Keratinocyte (primary cell): ENCODE results near the gene VEGFA. TPM values are rescaled to one million over a fixed set of nuclear protein-coding genes. Genes with fewer than 3 reads are reported as not detected.

ENCODE experiments used
- DNase-seq: peaks from one replicate; pipeline ENCODE4 v3.0.0-alpha.2; 2011; ENCODE audit warnings: low read depth, missing footprints, low spot score
- FAIRE-seq: peaks from 2 replicates; lab custom pipeline; 2011; peaks lifted over from hg19 to GRCh38; lab: Jason Lieb, UNC
- H2AFZ ChIP-seq: 2 replicates; pipeline ENCODE4 v1.6.0; 2012; ENCODE audit warnings: low read length, control low read depth, inconsistent platforms; ENCODE audit not compliant: control insufficient read depth
- H3K27ac ChIP-seq: 2 replicates; pipeline ENCODE4 v1.5.1; 2011; ENCODE audit warnings: low read length; ENCODE audit not compliant: control insufficient read depth, insufficient read depth
- H3K27me3 ChIP-seq: 3 replicates; pipeline ENCODE4 v1.6.0; 2011; ENCODE audit warnings: low read length; ENCODE audit not compliant: control insufficient read depth, insufficient read depth; ENCODE audit errors: extremely low read depth
- H3K36me3 ChIP-seq, 2 experiments: 2 replicates in 1 of 2; 3 replicates in 1 of 2; pipeline ENCODE4 v1.5.1; 2011; ENCODE audit warnings: low read length in 2 of 2, mild to moderate bottlenecking in 1 of 2; ENCODE audit not compliant: control insufficient read depth in 2 of 2, insufficient read depth in 2 of 2; ENCODE audit errors: extremely low read depth in 1 of 2
- H3K4me1 ChIP-seq: 3 replicates; pipeline ENCODE4 v1.5.1; 2011; ENCODE audit warnings: low read length; ENCODE audit not compliant: control insufficient read depth, insufficient read depth; ENCODE audit errors: extremely low read depth
- H3K4me2 ChIP-seq: 3 replicates; pipeline ENCODE4 v1.6.0; 2011; ENCODE audit warnings: low read depth, low read length; ENCODE audit not compliant: control insufficient read depth, insufficient read depth; ENCODE audit errors: extremely low read depth
- H3K4me3 ChIP-seq, 3 experiments: fragments of 200-600 bp in 1 of 3; sonication (generic) in 1 of 3; 2 replicates in 2 of 3; 3 replicates in 1 of 3; pipeline ENCODE4 v1.5.1; 2011 to 2016; ENCODE audit warnings: low read length in 3 of 3, mild to moderate bottlenecking in 3 of 3, control low read depth in 2 of 3, inconsistent platforms in 1 of 3, low read depth in 1 of 3, mixed read lengths in 1 of 3, mixed run types in 1 of 3, moderate library complexity in 1 of 3; ENCODE audit not compliant: control insufficient read depth in 2 of 3, insufficient read depth in 2 of 3; ENCODE audit errors: extremely low read depth in 1 of 3
- H3K79me2 ChIP-seq: 2 replicates; pipeline ENCODE4 v1.6.0; 2012; ENCODE audit warnings: low read length; ENCODE audit not compliant: control insufficient read depth, insufficient read depth
- H3K9ac ChIP-seq: 3 replicates; pipeline ENCODE4 v1.6.0; 2011; ENCODE audit warnings: low read length; ENCODE audit not compliant: control insufficient read depth, insufficient read depth; ENCODE audit errors: extremely low read depth
- H3K9me1 ChIP-seq: 3 replicates; pipeline ENCODE4 v1.6.0; 2011; ENCODE audit warnings: low read length; ENCODE audit not compliant: control insufficient read depth, insufficient read depth; ENCODE audit errors: extremely low read depth
- H3K9me3 ChIP-seq: 2 replicates; pipeline ENCODE4 v1.5.1; 2012; ENCODE audit warnings: low read depth, low read length; ENCODE audit not compliant: control insufficient read depth
- H4K20me1 ChIP-seq: 3 replicates; pipeline ENCODE4 v1.6.0; 2011; ENCODE audit warnings: low read length; ENCODE audit not compliant: control insufficient read depth, insufficient read depth; ENCODE audit errors: extremely low read depth
- CTCF ChIP-seq, 3 experiments: IDR thresholded peaks in 1 of 3; conservative IDR thresholded peaks in 1 of 3; optimal IDR thresholded peaks in 1 of 3; 2 replicates in 2 of 3; 3 replicates in 1 of 3; pipeline versions ENCODE3 to v1.5.1; 2011; ENCODE audit warnings: low read length in 3 of 3, mild to moderate bottlenecking in 3 of 3, moderate library complexity in 2 of 3, control low read depth in 1 of 3, inconsistent platforms in 1 of 3; ENCODE audit not compliant: insufficient read depth in 2 of 3; ENCODE audit errors: extremely low read depth in 1 of 3
- EZH2 ChIP-seq: IDR thresholded peaks from one replicate; pipeline ENCODE4 v1.6.1; 2012; ENCODE audit warnings: inconsistent platforms, mild to moderate bottlenecking, low read length, moderate library complexity
- dilution Hi-C: fragments of 300-500 bp; cut with MboI; formaldehyde crosslinking; loops from one replicate; pipeline ENCODE4 v1.7.0; 2020; ENCODE audit warnings: low sequenced_read_pairs; ENCODE audit not compliant: extremely low pct_ligation_motif_present
- polyA plus RNA-seq, 5 experiments: library from polyadenylated mRNA; depleted of rRNA in 3 of 5; stranded (reverse) in 3 of 5; stranded (forward) in 1 of 5; unstranded in 1 of 5; fragments of >200 nt; gene quantifications; 1 replicate in 1 of 5; 2 replicates in 3 of 5; 3 replicates in 1 of 5; pipeline versions ENCODE4 v1.2.1 to v1.2.3, GENCODE V29; 2011 to 2012; ENCODE audit warnings: missing spikeins in 2 of 5, low read depth in 1 of 5, low replicate concordance in 1 of 5

The VEGFA gene
- polyA plus RNA-seq, 1 donor (not counting 4 experiments of a cell fraction or from before 2014, with no cell fraction given) = 149 TPM

GRCh38 chr6:43736211-43736786 lies 33.7 kb upstream of the VEGFA start:
- dilution Hi-C loops = no loop called here
- H3K27ac ChIP-seq = peak overlapping the region; percentile 71
- H2AFZ ChIP-seq = no peak overlapping the region
- H3K36me3 ChIP-seq = no peaks in the 10 kb centered on the region
- H3K27me3 ChIP-seq = no peaks in the 10 kb centered on the region
- H3K4me1 ChIP-seq = peaks cover 69% of the 10 kb centered on the region
- H4K20me1 ChIP-seq = no peaks in the 10 kb centered on the region
- H3K4me2 ChIP-seq = peak overlapping the region; percentile 52
- no peaks in the 10 kb centered on the region for H3K9me1 ChIP-seq
- TF ChIP-seq EZH2 (no peak), CTCF (optimal IDR thresholded peaks at IDR 0.05 in 1 of 3, IDR thresholded peaks at IDR 0.05 in 1 of 3, conservative IDR thresholded peaks at IDR 0.05 in 1 of 3; ENCODE audit: extremely low read depth in 1 of 3, insufficient read depth in 2 of 3, low read length in 3 of 3) (no peak)
- peak overlapping the region; percentile 51 for H3K9ac ChIP-seq
- peaks cover 2% of the 10 kb centered on the region for H3K9me3 ChIP-seq
- no peaks in the 10 kb centered on the region for H3K79me2 ChIP-seq
- no peak for DNase-seq
- no peak for FAIRE-seq
- no peak overlapping the region for H3K4me3 ChIP-seq

- no peak for DNase-seq
- Histone ChIP-seq H3K4me3 (peak overlapping the region in 1 of 3 experiments; percentile 19), H3K36me3 (no peaks in the 10 kb centered on the region), H3K27ac (peak overlapping the region; percentile 71), H2AFZ (no peak overlapping the region), H3K9me3 (no peaks in the 10 kb centered on the region), H3K4me1 (peaks cover 69% of the 10 kb centered on the region), H3K79me2 (no peaks in the 10 kb centered on the region), H3K4me2 (peak overlapping the region; percentile 52), H3K9me1 (no peaks in the 10 kb centered on the region), H3K9ac (peak overlapping the region; percentile 58), H3K27me3 (no peaks in the 10 kb centered on the region), H4K20me1 (no peaks in the 10 kb centered on the region)
- FAIRE-seq = no peak
- dilution Hi-C loops = no loop called here
- no peak for TF ChIP-seq EZH2
Measured at GRCh38 chr6:43736844-43737243, 33.2 kb upstream of the VEGFA start.
